SK-N-SH treated with all-trans-retinoic acid at 6 μM for 48 hours (cell line): ENCODE results near the gene PTPRN2.

Experiments used
- CREB5 ChIP-seq: fragments of 250-450 bp; sonication (Bioruptor Pico); IDR thresholded peaks from 2 replicates; pipeline ENCODE4 v1.5.1; 2020; ENCODE audit warnings: low read depth, mild to moderate bottlenecking, moderate library complexity
- CSDC2 ChIP-seq: fragments of 250-450 bp; sonication (Bioruptor Pico); IDR thresholded peaks from 2 replicates; pipeline ENCODE4 v1.5.0; 2020; ENCODE audit warnings: mild to moderate bottlenecking, moderate library complexity
- RARB ChIP-seq: fragments of 250-450 bp; sonication (Bioruptor Pico); IDR thresholded peaks from 2 replicates; pipeline ENCODE4 v1.8.0; 2021; ENCODE audit warnings: mild to moderate bottlenecking, moderate library complexity
- TOX ChIP-seq: fragments of 250-450 bp; sonication (Bioruptor Pico); IDR thresholded peaks from 2 replicates; pipeline ENCODE4 v1.8.0; 2021; ENCODE audit warnings: mild to moderate bottlenecking, moderate library complexity, borderline replicate concordance
- TSHZ2 ChIP-seq: fragments of 250-450 bp; sonication (Bioruptor Pico); IDR thresholded peaks from 2 replicates; pipeline ENCODE4 v1.5.0; 2020; ENCODE audit warnings: mild to moderate bottlenecking, moderate library complexity
- ZFP3 ChIP-seq: fragments of 250-450 bp; sonication (Bioruptor Pico); IDR thresholded peaks from 2 replicates; pipeline ENCODE4 v1.5.0; 2020; ENCODE audit warnings: mild to moderate bottlenecking, moderate library complexity
- ZNF565 ChIP-seq: fragments of 450-650 bp; formaldehyde crosslinking; conservative IDR thresholded peaks from 2 replicates; pipeline ENCODE4 v1.5.0; 2020; ENCODE audit warnings: low read depth, mild to moderate bottlenecking, moderate library complexity

GRCh38 chr7:157862731-157863130, 724.9 kb downstream of the PTPRN2 start:
- no peak for TF ChIP-seq ZFP3 (CRISPR knock-in tag)
- no peak for TF ChIP-seq TOX
- no peak for TF ChIP-seq ZNF565 (CRISPR knock-in tag)
- TF ChIP-seq CSDC2 (CRISPR knock-in tag) = no peak
- no peak for TF ChIP-seq RARB (CRISPR knock-in tag)
- no peak for TF ChIP-seq CREB5
- no peak for TF ChIP-seq TSHZ2 (CRISPR knock-in tag)
